Right ventricle myocardium superior (tissue), 1 donor: ENCODE results near the gene SLC6A11. TPM values are rescaled to one million over a fixed set of nuclear protein-coding genes. Genes with fewer than 3 reads are reported as not detected.

ENCODE experiments used
- ATAC-seq: fragments of 200-7000 bp; cut with Tn5 transposase; one replicate; pipeline ENCODE4 v1.9.1; 2020; ENCODE audit warnings: mild to moderate bottlenecking; ENCODE audit not compliant: poor library complexity
- DNase-seq: peaks from one replicate; pipeline ENCODE4 v3.0.0-alpha.2; 2020
- intact Hi-C: fragments of 100-400 bp; cut with DNase I; formaldehyde crosslinking; loops from one replicate; pipeline ENCODE4 v1.11.2; 2022
- total RNA-seq: library from RNA; stranded (reverse); fragmentation: NEBNext Ultra II Directional; extraction: Animal tissue kit (Norgen Biotek cat#: 25700); gene quantifications from one replicate; pipeline ENCODE4 v1.2.1, GENCODE V29; 2021
- donor health status: DM: no; HTN: yes; CAD: no; lungs with severe emphysema.

Gene SLC6A11
- total RNA-seq, 1 donor from 2014 or later: not detected

DNA sequence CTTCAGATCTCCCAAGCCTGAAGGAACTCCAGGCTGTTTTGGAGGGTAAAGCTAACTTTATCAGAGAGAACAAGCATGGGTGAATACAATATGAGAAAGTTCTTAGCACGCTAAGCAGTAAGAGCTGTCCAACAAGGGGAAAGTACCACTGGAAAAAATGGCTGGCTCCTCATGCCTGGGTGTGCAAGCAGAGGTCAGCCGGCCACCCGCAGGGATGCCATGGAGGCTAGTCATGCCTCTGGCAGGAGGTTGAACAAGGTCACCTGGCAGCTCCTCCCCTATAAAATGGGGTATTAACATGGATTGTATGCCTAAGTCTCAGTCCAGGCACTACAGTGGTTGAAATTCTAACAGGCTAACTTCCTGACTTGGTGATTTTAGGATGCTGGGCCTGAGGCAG lies 101.1 kb downstream of the SLC6A11 start:
- DNase-seq (no peak), ATAC-seq (no peak)
- intact Hi-C loops: no loop called here

DNA sequence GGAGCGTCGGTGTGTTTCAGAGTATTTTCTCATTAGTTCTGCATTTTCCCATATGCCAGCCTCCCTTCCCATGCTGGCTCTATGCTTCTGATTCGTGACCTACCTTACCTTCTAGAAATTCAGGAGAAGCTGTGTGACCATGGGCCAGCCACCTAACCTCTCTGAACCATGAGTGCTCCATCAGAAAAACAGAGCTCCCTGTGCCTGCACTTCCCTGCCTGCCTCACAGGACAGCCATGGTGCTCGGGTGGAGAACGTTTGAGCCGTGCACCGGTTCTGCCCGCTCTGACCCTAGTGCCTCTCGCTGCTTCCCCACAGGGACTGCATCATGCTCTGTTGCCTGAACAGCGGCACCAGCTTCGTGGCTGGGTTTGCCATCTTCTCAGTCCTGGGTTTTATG lies 102.0 kb downstream of the SLC6A11 start:
- intact Hi-C loops: no loop called here
- no peak for ATAC-seq

DNA sequence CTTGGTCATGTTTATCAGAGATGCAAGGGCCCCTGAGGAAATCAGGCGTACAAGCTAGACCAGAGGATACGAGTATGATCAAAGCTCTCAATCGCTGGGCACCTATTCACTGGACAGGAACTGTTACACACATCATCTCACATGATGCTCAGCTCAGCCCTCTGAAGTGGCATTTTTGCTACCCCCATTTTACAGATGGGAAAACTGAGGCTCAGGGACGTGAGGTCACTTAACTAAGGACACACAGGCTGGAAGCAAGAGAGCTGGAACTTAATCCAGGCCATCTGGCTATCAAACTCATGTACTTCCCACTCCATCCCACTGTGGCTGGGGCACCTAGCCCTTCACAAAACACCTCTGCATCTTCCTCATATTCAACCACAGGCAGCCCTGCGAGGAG lies 103.6 kb downstream of the SLC6A11 start:
- ATAC-seq: no peak
- intact Hi-C loops: no loop called here
- DNase-seq: no peak

More for the DNA sequence above, 102.0 kb downstream of the SLC6A11 start:
- DNase-seq: no peak

DNA sequence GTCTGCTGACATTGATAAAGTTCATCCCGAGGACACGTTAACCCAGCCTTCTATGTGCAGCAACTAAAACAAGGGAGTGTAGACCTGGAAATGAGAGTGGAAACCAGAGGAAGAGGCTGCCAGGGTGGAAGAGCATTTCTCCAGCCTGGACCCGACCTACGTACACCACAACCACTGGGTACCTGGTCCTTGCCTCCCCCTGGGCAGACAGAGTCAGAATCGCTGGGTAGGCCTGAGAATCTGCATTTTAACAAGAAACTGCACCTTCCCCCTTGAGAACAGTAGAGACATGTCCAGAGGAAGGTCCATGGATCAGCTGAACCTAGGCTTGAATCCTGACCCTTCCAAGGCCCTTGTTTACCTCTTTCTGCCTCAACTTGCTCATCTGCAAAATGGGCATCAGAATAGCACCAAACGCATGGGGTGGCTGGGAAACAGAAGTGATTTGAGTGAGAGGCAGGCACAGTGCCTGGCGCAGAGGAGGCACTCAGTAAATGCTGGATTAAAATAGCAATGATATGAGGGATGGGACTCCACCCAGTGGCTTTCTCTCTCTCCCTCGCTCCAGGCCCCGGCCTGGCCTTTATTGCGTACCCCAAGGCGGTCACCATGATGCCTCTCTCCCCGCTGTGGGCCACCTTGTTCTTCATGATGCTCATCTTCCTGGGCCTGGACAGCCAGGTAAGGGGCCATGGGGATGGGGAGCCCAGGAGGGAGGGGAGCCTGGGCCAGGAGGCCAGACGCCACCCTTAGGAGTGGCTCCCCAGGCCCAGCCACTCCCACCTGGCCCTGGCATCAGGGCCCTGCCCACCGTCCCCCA lies 109.6 kb downstream of the SLC6A11 start:
- DNase-seq: no peak
- no peak for ATAC-seq
- intact Hi-C loops: no loop called here

DNA sequence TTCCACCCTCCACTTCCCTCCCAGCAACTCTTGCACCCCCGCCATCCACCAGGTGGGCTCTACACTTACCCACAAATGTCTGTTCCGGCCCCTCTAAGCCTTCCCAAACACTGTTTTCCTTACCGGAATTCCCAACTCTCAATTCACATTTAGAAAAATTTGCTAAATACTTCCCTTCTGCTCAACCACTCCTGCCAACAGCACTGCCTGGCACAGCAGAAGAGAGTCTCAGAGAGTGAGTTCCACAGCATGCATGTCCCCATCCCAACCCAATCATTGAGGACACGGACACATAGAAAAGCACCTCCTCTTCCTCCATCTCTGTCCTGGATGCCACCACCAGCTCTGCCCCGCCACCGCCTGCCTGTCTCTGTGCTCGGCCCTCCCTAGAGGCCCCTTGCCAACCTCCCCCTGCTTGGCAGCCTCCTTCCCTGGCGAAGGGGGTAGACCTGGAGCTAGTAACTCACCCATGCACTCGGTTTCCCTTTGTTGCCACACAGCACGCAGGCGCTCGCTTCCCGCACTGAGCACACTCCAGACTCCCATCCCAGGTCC lies 110.3 kb downstream of the SLC6A11 start:
- DNase-seq: no peak
- intact Hi-C loops: no loop called here
- no peak for ATAC-seq

DNA sequence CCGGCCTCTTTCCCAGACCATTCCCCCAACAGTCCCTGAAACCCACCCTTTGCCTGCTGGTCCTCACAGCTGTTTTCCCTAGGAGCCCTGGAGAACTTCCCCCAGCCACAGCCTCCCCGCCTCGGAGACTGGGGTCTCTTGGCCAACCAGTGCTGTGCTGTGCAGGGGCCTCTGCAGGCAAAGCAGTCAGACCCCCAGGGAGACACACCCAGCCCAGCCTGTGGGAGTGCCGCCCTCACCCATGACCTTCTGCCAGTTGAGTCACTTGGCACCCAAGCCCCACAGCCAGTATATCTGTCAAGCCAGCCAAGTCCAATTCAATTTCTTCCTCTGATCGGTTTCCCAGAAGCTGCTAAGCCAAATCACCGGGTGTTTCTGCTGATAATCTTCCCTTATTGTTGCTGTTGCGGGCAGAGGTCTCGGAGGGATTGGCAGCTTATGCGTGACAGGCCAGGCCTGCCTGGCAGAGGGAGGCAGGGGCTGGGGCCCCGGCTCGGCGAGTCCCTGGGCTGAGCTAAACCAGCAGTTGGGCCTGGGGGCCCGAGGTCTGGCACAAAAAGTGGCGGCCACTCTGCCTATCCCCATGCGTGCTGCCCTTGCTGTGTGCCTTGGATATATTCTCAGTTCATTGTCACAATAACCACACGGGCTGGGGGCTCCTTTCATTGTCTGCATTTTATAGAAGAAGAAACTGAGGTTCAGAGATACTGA lies 110.9 kb downstream of the SLC6A11 start:
- intact Hi-C loops: no loop called here
- ATAC-seq: no peak
- DNase-seq: no peak

DNA sequence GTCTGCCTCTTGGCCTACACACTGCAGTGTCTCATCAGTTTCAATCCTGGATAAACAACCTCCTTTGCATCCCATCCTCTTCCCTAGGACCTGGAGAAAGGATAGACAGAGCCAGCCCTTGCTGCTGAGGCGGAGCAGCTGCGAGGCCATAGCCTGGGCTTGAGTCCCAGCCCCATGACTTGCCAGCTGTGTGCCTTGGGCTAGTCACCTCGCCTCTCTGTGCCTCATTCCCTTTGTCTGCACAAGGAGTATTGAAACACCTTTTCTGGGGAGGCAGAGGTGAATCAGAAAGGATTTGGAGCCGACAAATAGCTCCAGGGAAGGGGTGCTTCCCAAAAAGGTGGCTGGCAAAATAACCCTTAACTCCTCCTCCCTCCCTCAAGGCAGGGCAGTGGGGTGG lies 111.5 kb downstream of the SLC6A11 start:
- no peak for ATAC-seq
- DNase-seq: no peak
- intact Hi-C loops: no loop called here

DNA sequence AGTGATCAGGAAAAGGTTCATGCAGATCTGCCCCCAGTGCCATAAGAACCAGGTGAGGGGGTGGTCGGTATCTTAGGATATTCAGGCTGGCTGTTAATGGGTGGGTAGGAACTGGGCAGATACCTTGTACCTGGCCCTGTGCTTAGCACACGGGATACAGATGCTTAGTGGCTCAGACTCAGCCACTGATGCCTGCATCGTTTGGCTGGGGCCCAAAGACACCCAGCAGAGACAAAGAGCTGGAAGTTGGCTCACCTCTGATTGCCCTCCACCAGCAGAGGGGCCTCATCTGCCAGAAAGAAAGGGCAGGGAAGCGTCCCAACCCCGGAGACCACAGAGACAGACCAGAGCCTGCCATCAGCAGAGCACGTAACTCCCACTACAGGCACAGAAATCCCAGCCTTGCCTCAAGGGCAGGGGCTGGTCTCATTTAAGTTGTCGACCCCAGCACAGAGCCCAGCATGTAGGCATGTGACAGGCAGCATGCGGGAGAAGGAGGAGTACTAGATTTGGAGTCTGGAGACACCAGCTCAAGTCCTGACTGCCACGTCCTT lies 112.5 kb downstream of the SLC6A11 start:
- intact Hi-C loops: no loop called here
- ATAC-seq: no peak
- no peak for DNase-seq

DNA sequence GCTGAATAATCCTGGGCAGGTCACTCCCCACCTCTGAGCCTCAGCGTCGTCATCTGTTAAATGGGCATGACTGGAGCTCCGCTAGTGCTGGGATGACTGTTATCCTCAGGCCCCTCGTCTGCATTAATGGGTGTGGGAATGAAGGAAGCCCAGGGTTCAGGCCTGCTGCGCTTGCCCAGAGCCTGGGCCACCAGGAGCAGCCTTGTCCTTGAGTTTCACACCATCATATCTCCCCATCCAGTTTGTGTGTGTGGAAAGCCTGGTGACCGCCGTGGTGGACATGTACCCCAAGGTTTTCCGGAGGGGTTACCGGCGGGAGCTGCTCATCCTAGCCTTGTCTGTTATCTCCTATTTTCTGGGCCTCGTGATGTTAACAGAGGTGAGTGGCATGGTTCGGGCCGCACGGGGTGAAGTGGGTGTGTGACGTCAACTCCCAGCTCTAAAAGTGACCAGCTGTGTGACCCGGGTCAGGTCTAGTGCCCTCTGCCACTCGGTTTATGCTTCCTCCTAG lies 113.0 kb downstream of the SLC6A11 start:
- ATAC-seq (no peak), DNase-seq (no peak)
- intact Hi-C loops: no loop called here

DNA sequence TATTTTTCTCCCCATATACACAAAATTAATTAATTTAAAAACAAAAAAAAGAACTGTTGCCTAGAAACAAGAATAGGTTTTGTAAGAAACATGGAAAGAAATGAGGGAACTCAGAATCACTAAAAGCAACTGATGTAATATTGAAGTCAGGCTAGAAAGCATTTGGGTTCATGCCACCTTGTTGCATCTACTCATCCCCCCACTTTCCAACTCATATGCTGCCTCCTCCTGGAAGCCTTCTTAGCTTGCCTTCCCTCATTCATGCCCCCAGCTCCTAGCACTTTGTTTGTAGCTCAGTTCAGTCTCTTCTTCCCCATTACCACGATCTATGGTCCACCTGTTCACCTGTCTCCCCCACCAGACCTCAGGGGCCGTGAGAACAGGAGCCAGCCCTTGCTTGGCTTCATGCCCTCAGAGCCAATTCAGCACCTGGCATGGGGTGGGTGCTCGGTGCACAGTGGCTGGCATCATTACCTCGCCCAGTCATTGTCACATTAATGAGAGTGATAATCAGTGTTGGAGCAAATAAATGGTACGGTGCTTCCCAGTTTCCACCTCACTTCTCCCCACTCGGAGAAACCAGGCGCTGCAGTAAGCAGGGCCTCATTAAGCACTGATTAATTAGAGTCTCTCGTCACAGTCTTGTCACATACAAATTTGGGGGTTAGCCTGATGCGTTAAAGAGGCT lies 114.1 kb downstream of the SLC6A11 start:
- intact Hi-C loops: no loop called here
- no peak for ATAC-seq
- no peak for DNase-seq

DNA sequence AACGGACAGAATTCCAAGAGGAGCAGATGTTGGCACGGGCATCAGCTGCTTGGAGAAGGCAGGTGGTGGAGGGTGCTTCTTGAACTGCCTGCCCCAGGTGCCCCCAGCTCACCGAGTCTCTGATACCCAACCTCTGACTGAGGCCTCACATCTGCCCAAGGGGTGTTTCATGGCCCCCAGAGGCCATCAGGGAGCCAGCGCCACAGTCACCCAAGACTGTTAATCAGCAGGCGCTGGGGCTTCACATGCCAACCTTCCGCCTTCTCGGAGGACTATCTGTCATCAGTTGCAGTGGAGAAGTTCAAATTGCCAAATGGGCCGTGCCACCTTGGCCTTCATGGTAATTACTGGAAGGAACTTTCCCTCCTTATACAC lies 114.6 kb downstream of the SLC6A11 start:
- intact Hi-C loops: no loop called here
- DNase-seq (no peak), ATAC-seq (no peak)

DNA sequence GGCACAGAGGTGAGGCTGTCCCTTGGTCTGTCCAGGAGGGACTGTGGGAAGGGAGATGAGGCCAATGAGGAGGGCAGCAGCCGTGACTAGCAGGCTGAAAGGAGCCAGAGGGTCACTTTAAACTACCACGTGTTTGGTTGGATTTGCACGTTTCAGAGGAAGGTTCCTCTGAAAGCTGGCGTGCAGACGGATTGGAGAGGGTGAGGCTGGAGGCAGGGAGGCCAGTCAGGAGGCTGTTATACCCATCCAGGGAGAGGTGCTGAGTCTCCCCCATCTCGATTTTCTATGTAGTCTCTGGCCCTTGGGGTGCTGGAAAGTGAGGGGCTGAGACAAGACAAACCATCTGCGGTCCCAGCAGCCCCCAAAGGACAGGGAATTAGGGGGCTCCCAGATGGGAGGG lies 116.6 kb downstream of the SLC6A11 start:
- no peak for DNase-seq

DNA sequence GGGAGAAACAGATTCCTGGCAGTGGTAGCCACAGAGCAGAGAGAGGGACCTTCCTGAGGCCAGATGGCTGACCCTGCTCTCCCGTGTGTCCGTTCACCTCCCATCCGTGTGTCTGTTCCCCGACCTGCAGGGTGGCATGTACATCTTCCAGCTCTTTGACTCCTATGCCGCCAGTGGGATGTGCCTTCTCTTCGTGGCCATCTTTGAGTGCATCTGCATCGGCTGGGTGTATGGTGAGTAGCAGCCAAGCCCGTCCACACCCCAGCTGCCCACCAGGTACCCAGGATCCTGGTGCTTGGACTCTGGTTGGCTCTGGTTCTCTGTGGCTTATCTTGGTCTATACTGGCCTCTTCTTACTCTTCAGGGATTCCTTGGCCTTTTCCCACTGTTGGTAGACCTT lies 117.0 kb downstream of the SLC6A11 start:
- ATAC-seq (no peak), DNase-seq (no peak)
- intact Hi-C loops: no loop called here

More for the DNA sequence above, 116.6 kb downstream of the SLC6A11 start:
- intact Hi-C loops: no loop called here
- no peak for ATAC-seq

DNA sequence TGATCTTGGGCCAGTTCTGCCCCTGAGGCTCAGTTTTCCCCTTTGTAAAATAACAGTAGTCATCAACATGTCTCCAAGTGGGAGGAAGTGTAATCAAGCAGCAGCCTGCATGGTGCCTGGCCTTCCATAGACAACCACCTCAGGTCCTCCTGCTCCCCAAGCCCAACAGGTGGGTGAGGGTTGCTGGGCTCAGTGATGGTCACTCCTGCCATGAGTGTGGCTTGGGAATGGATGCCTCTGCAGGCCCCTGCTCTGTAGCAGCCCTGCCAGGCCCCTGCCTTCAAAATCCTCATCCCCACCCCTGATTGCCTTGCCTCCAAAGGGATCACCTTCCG lies 117.4 kb downstream of the SLC6A11 start:
- DNase-seq (no peak), ATAC-seq (no peak)

DNA sequence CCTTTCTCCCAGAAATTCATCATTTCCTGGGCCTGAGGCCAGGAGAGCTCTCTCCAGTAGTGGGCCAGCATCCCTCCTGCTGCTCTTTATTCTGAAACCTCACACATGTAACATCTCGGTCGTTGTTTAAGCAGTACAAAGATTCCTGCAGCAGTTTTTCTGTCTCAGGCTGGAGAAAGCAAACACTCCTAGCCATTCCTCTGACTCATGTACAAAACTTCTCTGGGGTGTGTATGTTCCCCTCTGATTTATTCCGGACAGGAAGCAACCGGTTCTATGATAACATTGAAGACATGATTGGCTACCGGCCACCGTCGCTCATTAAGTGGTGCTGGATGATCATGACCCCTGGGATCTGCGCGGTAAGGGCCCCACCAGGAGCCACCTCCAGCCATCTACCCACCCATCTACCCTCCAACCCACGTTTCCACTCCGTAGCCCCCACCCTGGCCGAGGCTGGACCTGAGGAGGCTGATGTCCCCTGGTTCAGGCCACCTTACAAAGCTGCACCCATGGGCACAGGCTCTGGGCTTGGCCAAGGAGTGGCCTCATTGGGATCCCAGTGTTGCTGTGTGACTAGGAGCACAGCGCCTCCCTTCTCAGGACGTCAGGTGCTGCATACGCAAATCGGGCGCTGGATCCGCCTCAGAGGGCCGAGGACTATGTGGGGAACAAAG lies 117.9 kb downstream of the SLC6A11 start:
- no peak for DNase-seq
- ATAC-seq: no peak

More for the DNA sequence above, 117.4 kb downstream of the SLC6A11 start:
- intact Hi-C loops: no loop called here

DNA sequence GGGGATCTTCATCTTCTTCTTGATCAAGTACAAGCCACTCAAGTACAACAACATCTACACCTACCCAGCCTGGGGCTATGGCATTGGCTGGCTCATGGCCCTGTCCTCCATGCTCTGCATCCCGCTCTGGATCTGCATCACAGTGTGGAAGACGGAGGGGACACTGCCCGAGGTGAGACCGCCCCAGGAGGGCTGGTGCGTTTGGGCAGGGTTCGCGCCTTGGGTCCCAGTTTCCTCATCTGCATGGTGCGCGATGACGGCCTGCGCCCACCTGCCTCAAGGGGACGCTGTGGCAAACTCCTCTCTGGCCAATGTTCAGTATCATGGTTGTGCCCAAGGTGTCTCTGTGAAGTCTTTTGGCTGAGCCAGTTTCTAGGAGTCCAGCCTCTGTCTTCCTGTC lies 119.0 kb downstream of the SLC6A11 start:
- DNase-seq: no peak
- intact Hi-C loops: no loop called here
- no peak for ATAC-seq

More for the DNA sequence above, 117.9 kb downstream of the SLC6A11 start:
- intact Hi-C loops: no loop called here

DNA sequence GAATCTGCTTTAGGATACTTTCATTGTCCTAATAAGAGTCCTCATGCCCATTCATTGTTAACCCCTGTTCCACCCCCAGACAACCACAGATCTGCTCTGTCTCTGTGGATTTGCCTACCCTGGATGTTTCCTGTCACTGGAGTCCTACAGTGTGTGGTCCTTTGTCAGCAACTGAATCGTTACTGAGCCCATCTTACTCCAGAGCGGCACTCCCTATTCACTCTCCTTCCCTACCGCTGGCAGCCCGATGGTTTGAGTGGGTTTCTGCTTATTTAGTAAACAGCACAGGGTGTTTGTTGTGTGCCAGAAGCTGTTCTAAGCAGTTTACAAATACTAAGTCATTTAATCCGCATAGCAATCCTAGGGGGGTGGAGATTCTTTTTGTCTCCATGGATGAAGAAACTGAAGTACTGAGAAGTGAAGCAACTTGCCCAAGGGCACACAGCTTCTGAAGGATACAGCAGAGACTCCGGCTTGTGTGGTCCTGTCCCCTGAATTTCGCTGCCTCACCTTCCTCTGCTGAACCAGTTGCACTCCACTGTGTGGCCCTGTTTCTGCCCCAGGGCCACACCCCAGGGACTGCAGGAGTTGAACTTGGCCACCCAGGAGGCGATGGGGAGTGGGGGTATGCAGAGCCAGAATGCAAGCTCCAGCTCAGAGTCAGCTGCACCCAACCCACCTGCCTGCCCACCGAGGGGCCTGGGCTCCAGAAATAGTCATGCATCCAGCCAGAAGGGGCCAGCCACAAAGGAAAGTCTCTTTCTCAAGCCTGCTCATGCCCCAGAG lies 120.0 kb downstream of the SLC6A11 start:
- intact Hi-C loops: no loop called here
- DNase-seq: no peak
- ATAC-seq: no peak

DNA sequence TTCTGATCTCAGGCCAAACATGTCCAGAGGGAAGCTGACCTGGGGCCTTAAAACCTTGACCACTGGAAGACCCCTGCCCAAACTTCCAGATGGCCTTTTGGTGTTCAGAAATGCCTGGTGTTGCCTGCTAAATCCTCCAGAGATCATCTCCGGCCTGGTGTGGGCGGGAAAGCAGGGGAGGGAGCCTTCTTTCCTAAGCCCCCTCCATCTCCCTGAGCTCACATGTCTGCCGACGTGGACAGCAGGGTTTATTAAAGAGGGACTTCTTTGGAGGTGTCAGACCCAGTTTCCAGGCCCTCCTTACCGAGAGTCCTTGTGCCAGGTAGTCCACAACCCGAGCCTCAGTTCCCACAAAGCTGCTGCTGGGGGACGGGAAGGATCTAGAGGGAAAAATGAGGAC lies 120.7 kb downstream of the SLC6A11 start:
- no peak for ATAC-seq
- intact Hi-C loops: no loop called here
- DNase-seq: no peak
